ENCODE results near the gene RTP1.
"Not testable (repeated sequence)": the region's sequence is repeated elsewhere in the genome, so short reads cannot be mapped to it uniquely, and the experiment has no call there.

Gene RTP1

GRCh38 chr3:187197335-187197649 is at the start of gene RTP1:
Gene RTP1 (plus strand): TSS chr3:187197486. CDS start chr3:187197516, 30 bp downstream.
- no peak for DNase-seq (ENCODE audit: low read depth in 2 of 2)

DNA sequence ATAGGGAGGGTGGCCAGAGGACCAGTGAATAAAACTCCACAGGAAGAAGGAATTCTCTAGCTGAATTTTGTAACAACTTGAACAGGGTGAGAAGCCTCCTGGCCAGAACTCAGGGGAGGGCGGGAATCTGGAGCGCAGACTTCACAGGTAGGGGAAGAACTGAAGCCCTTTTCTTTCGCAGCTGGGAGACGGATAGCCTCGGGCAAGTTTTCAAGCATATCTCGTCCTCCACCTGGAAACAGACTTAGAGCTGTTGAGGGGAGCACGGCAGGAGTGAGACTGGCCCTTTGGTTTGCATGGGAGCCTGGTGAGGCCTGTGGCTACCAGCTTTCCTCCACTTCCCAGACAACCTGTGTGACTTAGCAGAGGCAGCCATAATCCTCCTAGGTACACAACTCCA is 47.1 kb upstream of the RTP1 start:
- no peak for DNase-seq (ENCODE audit: low read depth in 2 of 2)

DNA sequence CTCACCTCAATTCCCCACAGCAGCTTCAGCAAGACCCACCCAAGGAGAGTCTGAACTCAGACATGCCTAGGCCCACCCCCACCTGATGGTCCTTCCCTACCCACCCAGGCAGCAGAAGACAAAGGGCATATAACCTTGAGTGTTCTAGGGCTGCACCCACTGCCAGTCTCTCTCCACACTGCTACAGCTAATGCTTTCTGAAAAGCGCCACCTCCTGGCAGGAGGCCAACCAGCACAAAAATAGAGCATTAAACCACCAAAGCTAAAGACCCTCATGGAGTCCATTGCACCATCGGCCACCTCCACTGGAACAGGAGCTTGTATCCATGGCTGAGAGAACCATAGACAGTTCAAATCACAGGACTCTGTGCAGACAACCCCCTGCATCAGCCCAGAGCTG is 46.7 kb upstream of the RTP1 start:
- DNase-seq (ENCODE audit: low read depth in 2 of 2): no peak

GRCh38 chr3:187161556-187161955 is 35.7 kb upstream of the RTP1 start:
- no peak for DNase-seq (ENCODE audit: low read depth in 2 of 2)

DNA sequence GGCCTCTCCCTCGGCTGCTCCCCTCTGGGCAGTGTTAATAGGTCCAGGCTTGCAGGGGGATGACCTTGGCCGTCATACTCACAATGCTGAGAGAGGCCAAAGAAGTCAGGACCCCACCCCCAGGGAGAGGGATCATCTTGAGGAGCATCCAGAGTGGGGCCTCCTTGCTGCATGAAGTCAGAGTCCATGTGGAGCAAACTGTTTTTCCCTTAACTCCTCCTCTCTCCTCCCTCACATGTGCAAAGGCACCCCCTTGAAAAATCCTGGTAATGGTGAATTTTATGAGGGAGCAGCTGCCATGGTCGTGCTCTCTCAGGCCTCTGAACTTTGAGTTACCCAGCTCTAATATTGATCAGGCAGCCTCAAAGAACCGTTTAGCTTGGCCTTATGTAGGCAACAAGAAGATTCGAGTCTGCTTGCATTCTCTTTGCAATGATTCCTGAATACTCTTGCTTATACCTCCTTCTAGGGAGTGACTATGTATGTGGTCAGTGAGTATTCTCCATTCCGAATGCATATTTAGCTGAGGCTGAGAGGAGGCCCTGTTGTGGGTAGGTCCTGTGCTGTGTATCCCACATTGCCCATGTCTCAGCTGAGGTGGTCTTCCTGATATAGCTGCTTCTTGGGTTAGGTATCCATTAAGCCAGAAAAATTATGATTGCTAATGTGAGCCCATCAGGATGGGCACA is 34.9 kb upstream of the RTP1 start:
- no peak for DNase-seq (ENCODE audit: low read depth in 2 of 2)

- DNase-seq (ENCODE audit: low read depth in 2 of 2): peak in 1 of 2 experiments; percentile 22
These were observed 32.1 kb upstream of the RTP1 start for GRCh38 chr3:187165144-187165543.

DNA sequence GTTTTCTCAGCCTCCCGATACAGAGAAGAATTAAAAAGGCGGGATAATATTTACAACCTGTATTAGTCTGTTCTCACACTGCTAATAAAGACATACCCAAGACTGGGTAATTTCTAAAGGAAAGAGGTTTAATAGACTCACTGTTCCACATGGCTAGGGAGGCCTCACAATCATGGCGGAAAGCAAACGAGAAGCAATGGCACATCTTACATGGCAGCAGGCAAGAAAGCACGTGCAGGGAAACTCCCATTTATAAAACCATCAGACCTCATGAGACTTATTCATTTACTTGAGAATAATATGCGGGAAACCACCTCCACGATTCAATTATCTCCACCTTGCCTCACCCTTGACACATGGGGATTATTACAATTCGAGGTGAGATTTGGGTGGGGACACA is 30.5 kb upstream of the RTP1 start:
- DNase-seq (ENCODE audit: low read depth in 2 of 2): no peak

DNA sequence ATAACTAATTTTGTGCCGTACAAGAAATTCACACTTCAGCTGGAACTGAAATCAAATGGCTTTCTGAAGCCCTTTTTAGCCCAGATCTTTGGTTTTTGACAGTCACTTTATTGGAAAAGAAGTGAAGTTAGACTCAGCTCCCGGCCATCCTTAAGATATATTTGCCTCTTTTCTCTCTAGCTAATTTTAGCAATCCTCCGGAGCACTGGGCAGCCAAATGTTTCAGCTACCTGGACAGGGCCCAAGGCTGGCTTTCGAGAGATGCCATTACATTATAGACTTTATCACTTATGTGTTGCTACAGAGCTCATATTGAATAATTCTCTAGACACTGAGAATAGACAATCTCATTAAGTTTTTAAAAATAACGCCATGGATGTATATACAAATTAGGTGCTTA is 29.5 kb upstream of the RTP1 start:
- DNase-seq (ENCODE audit: low read depth in 2 of 2): no peak

- DNase-seq (ENCODE audit: low read depth in 2 of 2): peak in 1 of 2 experiments; percentile 13
These were observed 27.9 kb upstream of the RTP1 start for GRCh38 chr3:187169231-187169960.

GRCh38 chr3:187170911-187171310 is 26.4 kb upstream of the RTP1 start:
- DNase-seq (ENCODE audit: low read depth in 2 of 2): not testable (repeated sequence)

DNA sequence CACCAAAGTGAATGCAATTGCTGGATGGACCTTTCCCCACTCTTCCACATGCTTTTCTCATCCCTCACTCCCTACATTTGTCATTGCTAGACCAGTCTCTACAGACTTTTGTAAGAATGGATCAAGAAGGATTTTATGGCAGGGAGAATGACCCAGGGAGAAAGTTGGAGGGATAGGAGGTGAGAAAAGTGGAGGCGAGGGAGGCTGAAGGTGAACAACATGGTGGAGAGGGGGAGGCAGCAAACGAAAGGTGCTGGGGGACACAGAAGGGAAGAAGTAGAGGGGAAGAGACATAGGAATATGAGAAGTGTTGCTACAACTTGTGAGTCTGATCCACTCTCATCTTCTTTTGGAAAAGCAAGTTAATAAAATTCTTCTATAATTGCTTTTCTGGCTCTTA is 24.4 kb upstream of the RTP1 start:
- no peak for DNase-seq (ENCODE audit: low read depth in 2 of 2)

GRCh38 chr3:187181454-187182170 is 15.7 kb upstream of the RTP1 start:
- no peak for DNase-seq (ENCODE audit: low read depth in 2 of 2)

DNA sequence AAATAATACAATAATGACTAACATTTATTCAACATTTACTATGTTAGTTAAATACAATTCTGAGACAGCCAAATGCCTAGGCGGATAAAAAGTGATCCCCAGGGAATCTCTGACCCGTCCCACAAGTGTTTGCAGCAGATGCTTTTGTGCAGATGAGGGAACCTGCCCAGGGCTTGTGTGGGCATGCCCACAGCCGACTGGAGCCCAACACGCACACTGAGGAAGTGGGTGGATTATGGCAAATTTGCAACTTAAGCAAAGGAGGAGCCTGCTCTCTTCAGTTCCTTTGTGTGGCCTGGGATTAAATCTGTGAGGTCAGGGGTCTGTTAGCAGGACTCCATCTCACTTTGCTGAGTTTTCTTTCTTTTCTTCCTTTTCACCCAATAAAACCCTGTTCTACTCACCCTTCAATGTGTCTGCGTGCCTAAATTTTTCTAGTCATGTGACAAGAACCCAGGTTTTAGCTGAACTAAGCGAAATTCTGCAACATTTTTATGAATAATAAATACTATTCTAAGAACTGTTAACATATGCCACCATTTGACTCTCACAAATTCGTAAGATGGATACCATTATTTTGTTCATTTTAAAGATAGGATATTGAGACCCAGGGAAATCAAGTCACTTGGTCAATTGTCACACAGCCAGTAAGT is 13.9 kb upstream of the RTP1 start:
- no peak for DNase-seq (ENCODE audit: low read depth in 2 of 2)

GRCh38 chr3:187183903-187184302 is 13.4 kb upstream of the RTP1 start:
- DNase-seq (ENCODE audit: low read depth in 2 of 2): no peak

DNA sequence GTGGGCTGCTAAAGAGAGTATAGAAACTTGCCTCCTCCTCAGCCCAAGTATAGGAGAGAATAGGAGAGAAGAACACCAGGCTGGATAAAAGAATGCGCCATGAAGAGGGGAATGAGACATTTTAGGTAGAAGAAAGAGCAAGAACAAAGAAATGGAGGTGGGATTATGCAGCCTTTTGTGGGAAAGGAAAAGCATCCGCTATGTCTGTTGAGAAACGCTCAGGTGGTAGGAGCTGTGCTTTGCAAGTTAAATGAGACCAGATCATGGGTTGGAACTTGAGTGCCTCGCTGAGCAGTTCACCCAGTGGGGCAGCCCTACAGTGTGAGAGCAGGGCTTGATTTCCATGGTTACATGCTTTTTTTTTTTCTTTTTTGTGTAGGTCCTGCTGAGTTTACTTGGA is 11.5 kb upstream of the RTP1 start:
- DNase-seq (ENCODE audit: low read depth in 2 of 2): no peak

- no peak for DNase-seq (ENCODE audit: low read depth in 2 of 2)
These were observed 10.9 kb upstream of the RTP1 start for GRCh38 chr3:187186375-187186774.

DNA sequence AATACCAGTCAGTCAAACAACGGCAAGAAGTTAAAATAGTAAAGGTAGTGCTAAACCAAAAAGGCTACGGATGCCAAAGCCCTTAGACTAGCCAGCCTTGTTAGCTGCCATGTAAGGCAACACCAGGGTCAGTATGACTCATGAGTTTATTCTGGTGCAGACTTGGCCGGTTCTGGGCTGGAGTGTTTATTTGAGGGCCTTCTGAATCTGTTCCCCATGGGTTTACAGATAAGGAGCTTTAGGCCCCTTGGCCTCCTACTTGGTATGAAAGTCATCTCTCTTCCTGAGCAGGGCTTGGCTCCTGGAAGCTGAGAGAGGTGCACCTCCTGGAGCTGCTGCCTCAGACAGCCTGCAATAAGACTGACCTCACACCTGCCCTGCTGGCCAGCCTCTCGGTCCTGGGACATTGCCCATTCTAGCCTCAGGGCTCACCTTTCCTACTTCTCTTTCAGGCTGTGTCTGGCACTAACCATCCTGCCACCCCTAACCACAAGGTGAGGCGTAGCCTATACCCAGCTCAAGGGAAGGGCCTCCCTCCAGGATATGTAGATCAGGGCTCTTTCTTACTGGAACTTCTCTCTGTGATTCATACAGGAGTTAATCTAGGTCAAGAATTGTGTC is 10.4 kb upstream of the RTP1 start:
- peak in 1 of 2 experiments; percentile 24 for DNase-seq (ENCODE audit: low read depth in 2 of 2)

- DNase-seq (ENCODE audit: low read depth in 2 of 2): no peak
These were observed 8.4 kb upstream of the RTP1 start for GRCh38 chr3:187188931-187189330.

- no peak for DNase-seq (ENCODE audit: low read depth in 2 of 2)
These were observed 6.0 kb upstream of the RTP1 start for GRCh38 chr3:187191271-187191670.

DNA sequence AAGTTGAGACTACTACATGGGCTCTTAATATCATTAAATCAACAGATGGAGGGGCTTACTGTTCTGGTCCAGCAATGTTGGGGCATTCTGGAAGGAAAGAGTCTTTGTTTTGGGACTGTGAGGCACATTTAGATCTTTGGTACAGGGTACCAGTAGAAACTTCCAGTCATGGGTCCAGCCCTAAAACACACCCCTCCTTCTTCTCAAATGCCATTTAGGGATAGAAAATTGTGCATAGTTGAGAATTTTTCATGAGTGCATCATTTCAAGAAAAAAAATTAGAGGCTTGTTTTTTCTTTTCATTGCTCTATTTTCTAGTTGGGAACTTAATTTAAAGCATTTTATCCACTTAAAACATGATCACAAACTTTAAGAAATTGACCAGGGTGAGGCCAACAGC is 4.1 kb upstream of the RTP1 start:
- no peak for DNase-seq (ENCODE audit: low read depth in 2 of 2)

DNA sequence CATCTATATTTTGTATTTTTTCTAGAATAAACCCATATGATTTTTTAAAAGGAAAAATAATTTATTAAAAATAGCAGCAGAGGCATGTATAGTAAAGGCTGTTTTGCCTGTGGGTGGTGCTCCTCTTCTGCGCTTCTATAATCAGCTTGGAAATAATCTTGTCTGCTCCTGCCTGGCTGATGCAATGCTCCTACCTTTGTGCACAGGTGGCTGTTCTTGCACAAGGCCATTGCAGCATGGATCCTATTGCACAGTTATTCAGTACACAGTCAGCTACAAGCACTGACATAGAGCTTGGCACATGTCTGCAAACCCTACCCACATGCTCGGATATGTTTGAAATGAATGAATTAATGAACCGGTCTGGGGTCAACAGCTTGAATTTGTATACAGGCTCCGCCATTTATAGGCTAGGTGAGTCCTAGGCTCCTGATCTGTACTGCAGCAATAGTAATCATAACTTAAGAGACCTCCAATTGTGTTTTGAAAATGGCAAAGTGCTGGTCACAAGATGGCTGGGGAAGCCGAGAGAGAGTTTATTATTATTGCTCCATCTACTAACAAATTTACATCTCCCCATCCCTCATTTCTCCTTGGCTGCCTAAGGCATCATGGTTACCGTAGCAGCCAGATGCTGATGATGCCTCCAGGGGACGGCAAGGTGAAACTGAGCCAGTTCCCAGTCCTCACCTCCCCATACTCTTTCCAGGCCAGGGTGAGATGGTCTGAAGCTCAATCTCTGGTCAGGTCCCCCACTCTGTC is 532 bp upstream of the RTP1 start:
- DNase-seq (ENCODE audit: low read depth in 2 of 2): no peak

Data from fibroblast of skin of left biceps (primary cell).